Stimulated activated CD4-positive, alpha-beta T cell treated with anti-CD3 and anti-CD28 coated beads, TNF-alpha, amount 100 ng/mL, for 1 hour (primary cell): ENCODE results near the gene TMEM126B.

Experiments
- DNase-seq, 3 donors: peaks; one replicate each; pipeline ENCODE4 v3.0.0-alpha.2; 2020; ENCODE audit warnings: low read depth in 3 of 3, low spot score in 1 of 3

The TMEM126B gene

DNA sequence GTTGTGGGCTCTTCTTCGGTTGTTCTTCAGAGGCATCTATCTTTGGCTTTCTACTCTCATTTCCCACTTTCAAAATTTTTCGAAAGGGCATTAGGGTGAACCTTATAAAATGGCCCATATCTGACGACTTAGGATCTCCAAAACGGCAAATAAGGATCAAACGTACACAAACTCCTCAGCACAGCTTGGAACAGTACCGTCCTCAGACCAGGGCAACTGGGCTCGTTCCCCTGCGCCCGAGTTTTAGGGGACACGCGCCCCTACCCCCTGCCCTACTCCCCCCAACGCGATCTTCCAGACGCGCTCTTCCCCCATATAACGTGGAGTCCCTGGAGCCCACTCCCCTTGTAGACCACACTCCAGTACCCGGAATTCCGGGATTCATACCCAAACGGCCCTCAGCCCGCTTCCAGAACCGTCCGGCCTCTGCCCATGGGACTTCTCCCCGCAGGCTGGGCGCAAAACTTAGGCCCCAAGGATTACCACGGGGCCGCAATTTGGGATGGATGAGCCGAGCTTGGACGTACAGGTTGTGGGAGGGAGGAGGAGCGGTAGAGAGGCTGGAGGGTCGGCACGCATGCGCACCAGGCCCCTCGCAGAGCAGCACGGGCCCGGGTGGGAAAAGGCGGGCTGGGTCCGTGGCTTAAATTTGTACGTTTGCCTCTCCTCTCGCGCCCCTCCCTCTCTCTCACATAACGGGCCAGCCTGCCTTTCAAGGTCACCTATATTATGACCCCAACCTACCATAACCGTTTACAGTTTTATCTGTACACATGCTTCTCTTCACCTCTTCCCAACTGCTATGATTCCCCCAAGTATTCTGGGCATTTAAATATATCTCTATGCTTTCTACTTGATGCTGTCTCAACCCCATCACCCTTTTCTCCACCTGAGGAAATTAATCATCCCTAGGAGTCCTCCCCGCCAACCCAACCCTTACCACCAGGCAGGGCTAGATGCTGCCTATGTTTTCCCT is 54.2 kb downstream of the TMEM126B start:
- DNase-seq: peak in 2 of 3 donors; percentile 24 to 50

GRCh38 chr11:85685125-85685819 is 56.9 kb downstream of the TMEM126B start:
- no peak for DNase-seq

GRCh38 chr11:85685820-85686459 is 57.5 kb downstream of the TMEM126B start, which contains the start of gene CCDC89:
CCDC89 (minus strand) TSS chr11:85686195; CDS start chr11:85686130, 65 bp downstream.
- DNase-seq: no peak
